ENCODE measurements around the gene CMTM1.
"Not testable (repeated sequence)": the region's sequence is repeated elsewhere in the genome, so short reads cannot be mapped to it uniquely, and the experiment has no call there.

CMTM1 gene

DNA sequence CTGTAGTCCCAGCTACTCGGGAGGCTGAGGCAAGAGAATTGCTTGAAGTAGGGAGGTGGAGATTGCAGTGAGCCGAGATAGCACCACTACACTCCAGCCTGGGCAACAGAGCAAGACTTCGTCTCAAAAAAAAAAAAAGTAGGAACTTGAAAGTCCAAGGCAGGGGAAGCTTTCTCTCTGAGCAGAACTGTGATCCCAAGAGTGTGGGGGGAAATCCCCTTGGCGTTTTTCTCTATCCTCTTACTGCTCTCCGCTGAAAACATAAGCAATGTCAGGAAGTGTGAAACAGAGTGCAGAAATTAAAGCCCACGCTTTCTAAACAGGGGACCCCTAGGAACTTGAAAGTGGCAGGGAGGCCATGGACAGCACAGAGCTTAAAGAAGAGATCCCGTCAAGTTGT, 28.5 kb downstream of the CMTM1 start:
- DNase-seq = no peak

DNA sequence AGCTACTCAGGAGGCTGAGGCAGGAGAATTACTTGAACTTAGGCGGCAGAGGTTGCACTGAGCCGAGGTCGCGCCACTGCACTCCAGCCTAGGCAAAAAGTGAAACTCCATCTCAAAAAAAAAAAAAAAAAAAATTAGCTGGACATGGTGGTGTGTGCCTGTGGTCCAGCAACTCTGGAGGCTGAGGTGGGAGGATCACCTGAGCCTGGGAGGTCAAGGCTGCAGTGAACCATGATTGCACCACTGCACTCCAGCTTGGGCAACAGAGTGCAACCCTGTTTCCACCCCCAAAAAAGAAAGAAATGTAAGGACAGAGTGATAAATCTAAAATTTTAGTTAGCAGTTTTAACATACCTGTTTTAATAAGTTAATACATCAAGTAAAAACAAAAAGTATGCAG, 30.3 kb downstream of the CMTM1 start:
- DNase-seq = not testable (repeated sequence)

DNA sequence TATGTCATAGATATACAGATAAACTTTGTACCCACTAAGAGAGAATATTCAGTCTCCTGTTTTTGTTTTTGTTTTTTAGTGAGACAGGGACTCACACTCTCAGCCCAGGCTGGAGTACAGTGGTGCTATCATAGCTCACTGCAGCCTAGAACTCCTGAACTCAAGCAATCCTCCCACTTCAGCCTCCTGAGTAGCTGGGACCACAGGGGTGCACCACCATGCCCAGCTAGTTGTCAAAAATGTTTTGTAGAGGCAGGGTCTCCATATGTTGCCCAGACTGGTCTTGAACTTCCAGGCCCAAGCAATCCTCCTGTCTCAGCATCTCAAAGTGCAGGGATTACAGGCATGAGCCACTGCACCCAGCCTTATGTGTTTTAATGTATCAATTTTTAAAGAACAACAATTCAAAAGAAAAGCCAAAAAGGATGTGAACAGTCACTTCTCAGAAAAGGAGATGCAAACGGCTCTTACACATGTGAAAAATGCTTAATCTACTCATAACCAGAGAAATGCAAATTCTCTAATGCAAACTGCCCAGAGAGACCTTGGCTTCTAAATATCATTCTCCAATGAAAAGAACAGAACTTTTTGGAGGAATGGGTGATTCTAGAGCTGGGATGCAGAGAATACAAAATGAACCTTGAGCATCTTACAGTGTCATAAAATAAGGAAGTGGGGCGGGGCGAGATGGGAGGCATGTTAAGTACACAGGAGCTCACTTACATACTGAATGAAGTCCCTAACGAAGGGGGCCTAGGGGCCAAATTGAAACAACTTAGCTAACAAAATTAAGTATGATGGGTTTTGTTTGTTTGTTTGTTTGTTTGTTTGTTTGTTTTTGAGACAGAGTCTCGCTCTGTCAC, 31.0 kb downstream of the CMTM1 start:
- DNase-seq = no peak

DNA sequence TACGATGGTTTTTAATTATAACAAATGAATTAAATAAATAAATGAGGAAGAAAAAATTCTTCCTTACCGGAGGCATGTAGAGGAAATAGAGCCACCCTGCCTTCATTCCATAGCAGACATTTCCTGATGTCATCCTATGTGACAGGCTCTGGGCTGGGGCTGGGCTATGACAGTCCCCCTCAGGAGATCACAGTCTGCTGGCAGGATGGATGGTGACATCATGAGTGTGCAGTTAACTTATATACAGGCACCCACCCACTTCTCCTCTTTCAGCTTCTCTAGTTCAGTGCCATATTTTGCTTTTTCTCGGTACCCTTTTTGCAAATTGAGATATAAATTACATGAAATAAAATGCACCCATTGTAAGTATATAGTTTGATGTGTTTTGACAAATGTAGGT, 31.9 kb downstream of the CMTM1 start:
- no peak for DNase-seq

DNA sequence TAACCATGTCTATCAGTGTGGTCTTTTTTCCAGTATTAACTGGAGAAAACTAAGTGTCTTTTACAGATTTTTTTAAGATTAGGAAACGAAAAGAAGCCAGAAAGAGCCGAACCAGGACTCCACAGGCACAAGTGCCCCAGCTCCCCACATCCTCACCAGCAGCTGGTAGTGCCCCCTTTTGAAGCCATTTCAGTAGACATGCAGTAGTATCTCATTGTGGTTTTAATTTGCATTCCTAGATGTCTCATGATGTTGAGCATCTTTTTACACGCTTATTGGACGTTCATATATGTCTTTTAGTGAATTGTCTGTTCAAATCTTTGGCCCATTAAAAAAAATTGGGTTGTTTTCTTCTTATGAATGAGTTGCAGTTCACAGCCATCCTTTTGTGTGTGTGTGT, 33.5 kb downstream of the CMTM1 start:
- DNase-seq = no peak

DNA sequence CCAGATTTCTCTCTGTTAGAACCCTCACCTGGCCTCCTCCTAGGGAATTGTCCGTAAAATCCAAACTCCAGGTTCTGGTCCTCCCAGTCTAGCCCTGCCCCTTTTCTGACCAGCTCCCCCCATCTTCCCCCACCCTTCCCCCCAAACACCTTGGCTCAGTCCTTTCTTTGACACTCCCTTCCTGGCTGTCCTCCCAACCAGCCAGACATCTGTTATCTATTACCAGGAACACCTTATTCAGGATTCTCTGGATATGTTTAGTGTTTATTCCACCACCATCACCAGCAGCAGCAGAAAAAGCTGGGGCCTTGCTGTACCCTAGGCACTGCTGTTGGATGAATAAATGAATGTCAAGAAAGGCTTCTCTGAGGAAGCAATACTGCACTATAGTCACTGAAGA, 34.2 kb downstream of the CMTM1 start:
- DNase-seq = no peak

DNA sequence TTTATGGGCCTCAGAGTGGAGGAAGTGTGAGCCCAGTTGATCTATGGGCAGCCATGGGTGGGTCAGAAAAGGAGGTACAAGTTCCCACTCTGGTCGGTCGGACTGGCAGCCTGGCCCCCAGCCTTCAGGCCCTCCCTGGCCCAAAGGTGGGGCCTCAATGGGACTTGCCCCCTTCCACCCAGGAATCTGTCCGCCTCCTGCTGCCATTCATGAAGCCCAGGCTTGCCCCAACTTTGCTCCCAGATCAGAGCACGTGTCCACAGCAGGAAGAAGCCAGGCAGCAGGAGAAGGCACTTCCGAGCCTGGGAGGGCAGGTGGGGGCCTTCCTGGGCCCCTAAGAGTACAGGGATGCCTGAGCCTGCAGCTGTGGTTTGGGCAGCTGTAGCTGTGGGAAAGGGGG, 35.2 kb downstream of the CMTM1 start:
- no peak for DNase-seq

DNA sequence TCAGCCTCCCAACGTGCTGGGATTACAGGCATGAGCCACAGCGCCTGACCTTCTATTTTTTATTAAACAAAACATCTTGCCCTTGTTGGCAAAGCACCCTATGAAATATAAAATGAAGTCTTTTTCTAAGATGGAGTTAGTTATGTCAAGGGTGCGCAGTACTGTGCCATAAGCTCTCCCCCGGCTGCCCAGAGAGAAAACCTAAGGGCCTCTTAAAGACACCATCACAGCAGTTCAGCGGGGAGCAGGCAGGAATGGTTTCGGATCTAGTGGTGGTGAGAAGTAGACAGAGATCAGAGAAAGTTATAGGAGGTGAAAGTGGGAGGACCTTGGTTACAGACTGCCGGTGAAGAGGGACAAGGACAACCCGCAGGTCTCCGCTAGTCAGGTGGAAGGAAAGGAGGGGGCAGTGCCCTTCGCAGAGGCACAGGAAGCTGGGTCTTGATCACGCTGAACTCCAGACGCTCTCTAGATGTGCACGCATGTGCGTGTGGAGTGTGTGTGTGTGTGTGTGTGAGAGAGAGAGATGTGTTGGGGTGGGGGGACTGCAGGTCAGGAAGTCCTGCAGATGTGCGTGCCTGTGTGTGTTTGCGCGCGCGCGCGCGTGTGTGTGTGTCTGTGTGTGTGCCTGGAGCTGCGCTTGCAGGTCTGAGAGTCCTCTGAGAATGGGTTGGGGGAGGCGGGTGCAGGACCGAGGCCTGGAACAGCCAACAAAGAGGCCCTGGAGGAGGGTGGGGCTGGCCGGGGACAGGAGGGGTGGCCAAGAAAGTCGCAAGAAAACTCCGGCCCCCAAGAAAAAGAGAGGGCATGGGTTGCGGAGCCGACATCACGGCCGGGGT, 37.5 kb downstream of the CMTM1 start:
- peak; percentile 44 for DNase-seq

DNA sequence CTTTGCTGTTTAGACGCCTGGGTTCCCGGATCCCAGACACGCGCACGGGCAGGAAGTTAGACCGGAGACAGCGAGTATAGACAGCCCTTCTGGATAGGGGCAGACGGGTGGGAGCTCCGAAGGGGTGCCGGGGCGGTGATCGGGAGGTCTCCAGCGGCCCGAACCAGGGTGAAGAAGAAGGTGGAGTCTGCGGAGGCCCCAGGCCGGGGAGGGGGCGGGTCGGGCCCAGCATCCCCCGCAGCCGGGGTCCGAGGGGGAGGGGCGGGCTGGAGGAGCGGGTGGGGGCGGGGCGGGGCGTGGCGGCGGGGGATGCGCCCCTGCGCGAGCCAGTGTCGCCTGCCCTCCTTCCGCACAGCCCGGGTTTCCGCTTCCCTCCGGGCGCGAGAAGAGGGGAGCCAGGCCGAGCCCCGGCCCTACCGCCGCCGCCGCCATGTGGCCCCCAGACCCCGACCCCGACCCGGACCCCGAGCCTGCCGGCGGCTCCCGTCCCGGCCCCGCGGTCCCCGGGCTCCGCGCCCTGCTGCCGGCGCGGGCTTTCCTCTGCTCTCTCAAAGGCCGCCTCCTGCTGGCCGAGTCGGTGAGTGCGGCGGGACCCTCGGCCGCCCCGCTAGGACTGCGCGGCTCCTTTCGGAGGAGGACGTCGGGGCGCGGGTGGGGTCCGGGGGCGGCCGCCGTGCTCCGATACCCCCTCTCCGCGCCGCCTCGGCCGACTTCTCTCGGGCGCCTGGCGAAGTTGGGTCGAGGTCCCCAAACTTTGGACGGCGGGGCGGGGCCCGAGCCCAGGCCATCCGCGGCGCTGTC, 38.3 kb downstream of the CMTM1 start, which contains the start of gene CMTM3:
TSS of gene CMTM3 (plus strand) at position 329 of the 801 bp plus-strand sequence. CDS start at position 431, 102 bp downstream.
- peak; percentile 58 for DNase-seq

DNA sequence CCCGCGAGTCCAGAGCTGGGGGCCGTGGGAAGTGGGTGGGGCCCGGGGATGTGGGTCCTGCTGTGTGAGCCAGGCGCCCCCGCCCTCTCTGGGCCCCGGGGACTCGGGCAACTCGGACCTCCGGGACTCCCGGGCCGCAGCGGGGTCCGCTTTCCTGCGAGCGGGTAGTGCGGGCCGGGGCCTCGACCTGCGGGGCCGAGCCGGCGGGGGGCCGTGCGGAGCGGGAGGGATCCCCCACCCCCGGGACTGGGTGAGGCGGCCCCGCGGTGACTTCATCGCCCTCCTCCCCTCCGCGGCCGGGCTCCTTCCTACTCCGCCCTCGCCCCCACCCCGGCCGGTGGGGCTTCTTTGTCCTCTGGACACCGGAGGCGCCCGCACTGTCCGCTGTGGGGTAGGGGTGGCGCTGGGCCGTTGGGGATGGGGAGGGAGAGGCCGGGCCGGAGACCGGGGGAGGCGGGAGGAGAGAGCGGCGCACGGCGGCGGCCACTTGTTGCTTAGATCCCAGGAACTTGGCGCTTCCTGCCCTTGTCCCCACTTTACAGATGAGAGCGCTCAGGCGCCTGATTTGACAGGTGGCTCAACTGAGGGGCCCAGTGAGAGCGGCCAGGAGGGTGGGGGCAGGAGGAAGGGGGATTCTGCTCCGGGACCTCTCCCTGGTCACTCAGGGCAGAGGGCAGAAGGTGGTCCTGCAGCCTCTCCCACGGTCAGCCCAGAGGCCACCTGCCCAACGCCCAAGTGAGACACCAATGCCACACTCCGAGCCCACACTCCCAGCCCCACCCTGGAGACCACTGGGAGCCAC, 39.1 kb downstream of the CMTM1 start:
- DNase-seq = peak; percentile 36

DNA sequence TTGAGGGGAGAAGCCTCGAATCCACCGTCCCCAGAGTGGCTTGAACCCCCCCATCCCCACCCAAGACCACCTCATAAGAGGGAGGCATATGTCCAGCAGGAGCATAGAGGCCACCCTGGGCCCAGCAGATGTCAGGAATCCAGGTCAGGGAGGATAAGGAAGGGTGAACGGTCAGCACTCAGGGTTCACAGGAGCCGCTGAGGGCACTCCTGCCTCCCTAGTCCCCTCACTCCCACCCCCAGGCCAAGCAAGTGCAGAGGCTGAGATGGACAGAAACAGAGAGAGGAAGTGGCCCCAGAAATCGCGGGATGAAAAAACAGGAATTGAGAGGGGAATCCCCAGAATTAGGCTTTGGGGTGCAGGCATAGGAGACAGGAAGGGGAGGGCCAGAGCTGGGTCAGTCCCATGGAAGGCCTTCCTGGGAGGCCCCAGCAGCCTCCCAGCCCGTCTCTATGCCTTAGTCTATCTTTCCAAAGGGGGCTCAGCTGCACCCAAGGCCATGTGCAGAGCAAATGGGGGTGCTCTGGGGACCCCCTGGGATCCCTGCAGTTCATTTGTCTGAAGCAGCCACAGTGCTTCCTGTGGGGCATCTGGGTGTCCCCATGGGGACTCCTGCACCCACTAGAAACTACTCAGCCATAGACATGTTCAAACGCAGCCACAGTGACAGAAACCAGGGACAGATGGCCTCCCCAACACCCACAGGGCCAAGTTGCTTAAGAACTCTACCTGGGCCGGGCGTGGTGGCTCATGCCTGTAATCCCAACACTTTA, 39.9 kb downstream of the CMTM1 start:
- no peak for DNase-seq

DNA sequence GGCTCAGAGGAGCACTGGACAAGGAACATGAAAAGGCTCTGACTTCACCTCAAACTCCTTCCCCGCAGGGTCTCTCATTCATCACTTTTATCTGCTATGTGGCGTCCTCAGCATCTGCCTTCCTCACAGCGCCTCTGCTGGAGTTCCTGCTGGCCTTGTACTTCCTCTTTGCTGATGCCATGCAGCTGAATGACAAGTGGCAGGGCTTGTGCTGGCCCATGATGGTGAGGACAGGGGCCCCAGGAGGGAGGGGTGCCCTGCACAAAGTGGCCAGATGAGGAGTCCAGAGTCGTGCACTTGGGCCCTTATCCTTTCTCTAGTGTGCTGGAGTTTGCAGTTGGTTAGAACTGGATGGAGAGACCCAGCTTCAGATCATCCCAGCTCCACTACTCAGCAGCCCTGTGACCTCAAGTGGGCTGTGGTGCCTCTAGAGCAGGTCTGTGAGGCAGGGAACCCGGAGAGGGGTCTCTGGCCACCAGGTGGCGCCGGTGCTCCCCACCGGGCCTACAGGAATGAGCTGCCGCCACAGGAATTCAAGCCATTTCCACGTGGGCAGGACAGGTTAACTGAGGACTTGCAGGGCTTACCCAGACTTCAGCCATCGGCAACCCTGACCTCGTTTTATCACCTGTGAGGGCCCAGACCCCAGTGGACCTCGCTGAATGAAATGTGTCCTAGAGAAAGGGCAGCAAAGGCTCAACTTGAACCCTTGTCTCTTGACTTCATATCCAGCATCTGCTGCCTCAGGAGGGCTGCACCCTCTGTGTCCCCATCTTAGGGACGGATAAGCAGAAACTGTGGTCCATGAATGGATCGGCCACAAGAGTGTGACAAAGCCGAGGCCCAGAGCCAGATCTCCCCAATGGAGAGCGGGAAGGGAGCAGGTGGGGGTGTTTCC, 42.3 kb downstream of the CMTM1 start:
- DNase-seq = peak; percentile 74

DNA sequence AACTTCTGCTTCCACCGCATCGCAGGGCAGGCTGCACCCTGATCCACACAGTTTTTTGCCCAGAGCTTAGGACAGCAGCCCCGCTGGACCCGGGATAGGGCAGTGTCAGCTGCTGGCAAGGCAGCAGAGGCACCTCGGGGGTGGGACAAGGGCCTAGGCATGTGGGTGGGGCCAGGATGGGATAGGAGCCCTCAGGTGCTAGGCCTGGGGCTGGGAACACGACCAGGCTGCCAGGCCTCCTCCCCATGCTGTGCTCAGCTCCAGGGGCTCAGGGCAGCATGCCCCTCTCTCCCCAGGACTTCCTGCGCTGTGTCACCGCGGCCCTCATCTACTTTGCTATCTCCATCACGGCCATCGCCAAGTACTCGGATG, 42.9 kb downstream of the CMTM1 start:
- DNase-seq = no peak

DNA sequence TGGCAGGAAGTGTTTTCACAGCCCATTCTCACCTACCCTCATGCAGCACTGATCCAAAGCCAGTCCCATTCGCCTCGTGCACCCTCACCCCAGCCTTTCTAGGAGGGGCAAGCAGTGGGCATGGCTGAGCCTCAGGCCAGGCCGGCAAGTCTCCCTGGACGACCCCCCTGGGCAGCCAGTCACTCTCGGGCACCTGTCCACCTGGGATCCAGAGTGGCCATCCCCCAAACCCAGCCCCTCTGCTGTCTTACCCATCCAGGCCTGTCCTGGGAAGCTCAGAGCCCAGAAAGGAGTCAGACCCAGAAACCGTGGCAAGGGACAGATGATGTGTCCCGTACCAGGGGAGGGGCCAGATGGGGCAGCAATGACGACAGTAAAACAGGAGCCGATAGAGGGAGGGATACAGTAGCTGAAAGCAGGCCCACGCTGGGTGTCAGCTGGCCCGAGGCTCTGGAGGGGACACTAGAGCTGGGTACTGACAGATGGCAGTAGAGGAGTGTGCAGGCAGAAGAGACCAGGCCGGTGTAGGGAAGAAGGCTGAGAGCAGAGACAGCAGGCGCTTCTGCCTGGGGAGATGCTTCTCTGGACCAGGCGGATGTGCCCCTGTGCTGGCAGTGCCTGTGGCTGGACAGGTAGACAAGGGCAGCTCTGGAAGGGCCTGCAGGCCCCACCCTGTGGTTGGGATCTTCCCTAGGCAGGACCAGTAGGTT, 44.0 kb downstream of the CMTM1 start:
- DNase-seq = no peak

DNA sequence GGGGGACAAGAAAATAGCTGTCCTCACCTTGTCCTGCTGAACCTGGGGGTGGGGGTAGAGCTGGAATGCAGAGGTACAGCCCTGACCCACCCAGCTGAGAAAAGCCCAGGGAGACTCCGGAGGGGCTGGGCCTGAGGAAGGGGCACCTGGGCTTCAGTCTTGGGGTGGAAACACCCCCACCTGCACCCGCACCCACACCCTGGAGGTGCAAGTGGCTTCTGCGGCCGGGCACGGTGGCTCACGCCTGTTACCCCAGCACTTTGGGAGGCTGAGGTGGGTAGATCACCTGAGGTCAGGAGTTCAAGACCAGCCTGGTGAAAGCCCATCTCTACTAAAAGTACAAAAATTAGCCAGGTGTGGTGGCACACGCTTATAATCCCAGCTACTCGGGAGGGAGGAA, 45.7 kb downstream of the CMTM1 start:
- DNase-seq = not testable (repeated sequence)

DNA sequence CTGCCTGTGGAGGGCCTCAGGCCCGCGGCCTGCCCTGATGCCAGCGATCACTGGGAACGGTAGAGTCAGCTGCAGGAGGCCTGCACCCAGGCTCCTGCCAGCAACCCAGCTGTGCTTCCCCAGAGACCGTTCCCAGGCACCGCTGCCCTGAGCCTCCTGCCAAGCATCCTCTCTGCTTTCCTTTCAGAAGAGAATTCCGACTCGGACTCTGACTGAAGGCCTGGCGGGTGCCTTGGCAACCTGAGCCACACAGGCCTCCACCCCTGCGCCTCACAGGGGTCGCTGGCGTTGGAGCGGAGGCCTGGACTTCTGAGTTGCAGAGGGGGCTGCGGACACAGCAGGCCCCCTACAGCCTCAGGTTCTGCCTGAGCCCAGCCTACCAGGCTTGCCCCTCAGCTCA, 46.2 kb downstream of the CMTM1 start:
- DNase-seq = no peak

DNA sequence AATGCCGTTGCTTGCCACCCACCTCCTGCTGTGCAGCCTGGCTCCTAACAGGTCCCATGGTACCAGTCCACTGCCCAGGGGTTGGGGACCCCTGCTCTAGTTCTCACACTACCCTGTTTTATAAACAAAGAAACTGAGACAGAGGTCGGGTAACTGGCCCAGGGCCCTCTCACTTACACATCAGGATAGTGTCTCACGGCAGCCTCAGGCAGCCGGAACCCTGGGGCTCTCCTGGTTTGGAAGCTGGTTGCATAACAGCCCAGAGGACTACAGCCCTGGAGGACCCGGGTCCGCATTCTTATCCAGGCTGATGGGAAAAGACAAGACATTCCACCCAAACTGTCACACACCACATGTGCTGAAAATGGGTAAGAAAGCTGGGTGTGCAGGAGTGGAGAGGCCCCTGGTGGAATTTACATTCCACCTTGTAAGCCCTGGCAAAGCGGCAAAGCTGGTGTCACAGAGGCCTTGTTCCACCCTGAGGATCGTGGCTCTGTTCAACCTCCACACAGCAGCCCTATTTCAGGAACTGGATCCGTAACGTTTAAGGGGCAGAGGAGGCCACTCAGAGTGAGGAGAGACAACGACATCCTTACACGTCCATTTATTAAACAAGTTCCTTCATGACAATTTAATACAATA, 48.0 kb downstream of the CMTM1 start:
- no peak for DNase-seq

DNA sequence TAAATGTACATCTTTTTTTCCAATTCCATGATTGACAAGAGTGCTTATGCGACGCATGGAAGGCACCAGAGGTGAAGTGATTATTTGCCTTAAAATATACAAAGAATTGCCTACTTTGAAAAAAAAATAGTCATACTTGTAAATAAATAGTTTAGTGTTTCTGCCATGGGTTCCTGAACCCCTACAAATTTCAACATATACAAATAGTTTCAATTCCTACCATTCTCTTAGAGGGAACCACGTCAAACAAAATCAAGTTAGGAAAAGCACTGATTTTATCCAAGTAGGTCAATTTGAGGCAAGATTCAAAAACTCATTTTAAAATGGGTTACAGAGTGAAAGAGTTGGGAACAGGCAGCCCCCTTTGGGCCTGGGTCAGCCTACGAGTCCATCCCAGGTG, 49.9 kb downstream of the CMTM1 start:
- DNase-seq = no peak

DNA sequence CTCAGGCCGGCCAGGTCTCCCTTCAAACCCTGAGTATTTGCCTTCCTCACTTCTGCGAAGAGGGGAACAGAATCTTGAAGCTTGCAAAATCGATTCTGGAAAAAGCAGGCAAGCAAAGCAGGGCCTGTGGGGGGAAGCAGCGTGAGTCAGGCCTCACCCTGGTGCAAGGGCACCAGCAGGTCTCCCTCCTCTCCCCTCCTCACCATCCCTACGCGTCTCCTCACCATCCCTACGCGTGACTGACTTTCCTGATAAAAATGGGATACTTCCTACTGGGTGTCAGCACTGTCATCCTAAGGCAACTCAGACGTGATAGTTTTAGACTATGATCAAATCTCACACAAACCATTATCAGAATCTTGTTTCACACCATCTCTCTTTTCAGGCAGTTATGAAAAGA, 50.4 kb downstream of the CMTM1 start:
- DNase-seq = no peak

Data from effector CD8-positive, alpha-beta T cell (primary cell).